ENCODE data around the gene KHDC3L.

DNA sequence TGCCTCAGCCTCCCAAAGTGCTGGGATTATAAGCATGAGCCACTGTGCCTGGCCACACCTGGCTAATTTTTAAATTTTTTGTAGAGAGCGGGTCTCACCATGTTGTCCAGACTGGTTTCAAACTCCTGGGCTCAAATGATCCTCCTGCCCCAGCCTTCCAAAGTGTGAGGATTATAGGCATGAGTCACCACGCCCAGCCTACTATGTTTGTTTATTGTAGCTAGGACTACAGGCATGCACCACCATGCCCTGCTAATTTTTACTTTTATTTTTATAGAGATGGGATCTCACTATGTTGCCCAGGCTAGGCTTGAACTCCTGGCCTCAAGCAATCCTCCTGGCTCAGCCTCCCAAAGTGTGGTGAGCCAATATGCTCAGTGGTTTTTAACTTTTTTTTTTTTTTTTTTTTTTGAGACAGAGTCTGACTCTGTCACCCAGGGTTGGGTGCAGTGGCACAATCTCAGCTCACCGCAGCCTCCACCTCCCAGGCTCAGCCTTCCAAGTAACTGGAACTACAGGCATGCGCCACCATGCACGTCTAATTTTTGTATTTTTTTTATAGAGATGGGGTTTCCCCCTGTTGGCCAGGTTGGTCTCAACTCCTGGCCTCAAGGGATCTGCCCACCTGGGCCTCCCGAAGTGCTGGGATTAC, 20.1 kb downstream of the KHDC3L start:
- TF ChIP-seq, protein P1, sequence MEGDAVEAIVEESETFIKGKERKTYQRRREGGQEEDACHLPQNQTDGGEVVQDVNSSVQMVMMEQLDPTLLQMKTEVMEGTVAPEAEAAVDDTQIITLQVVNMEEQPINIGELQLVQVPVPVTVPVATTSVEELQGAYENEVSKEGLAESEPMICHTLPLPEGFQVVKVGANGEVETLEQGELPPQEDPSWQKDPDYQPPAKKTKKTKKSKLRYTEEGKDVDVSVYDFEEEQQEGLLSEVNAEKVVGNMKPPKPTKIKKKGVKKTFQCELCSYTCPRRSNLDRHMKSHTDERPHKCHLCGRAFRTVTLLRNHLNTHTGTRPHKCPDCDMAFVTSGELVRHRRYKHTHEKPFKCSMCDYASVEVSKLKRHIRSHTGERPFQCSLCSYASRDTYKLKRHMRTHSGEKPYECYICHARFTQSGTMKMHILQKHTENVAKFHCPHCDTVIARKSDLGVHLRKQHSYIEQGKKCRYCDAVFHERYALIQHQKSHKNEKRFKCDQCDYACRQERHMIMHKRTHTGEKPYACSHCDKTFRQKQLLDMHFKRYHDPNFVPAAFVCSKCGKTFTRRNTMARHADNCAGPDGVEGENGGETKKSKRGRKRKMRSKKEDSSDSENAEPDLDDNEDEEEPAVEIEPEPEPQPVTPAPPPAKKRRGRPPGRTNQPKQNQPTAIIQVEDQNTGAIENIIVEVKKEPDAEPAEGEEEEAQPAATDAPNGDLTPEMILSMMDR (optimal IDR thresholded peaks at IDR 0.05 in 1 of 3, IDR thresholded peaks at IDR 0.05 in 1 of 3, conservative IDR thresholded peaks at IDR 0.05 in 1 of 3; ENCODE audit: extremely low read depth in 1 of 3, insufficient read depth in 2 of 3, low read length in 3 of 3), result no peak
- no peak for TF ChIP-seq EZH2 (IDR thresholded peaks at IDR 0.05; ENCODE audit: low read length)

Data from keratinocyte (primary cell).